Immature natural killer cell (primary cell): ENCODE measurements around the gene ZNF511. TPM values are rescaled to one million over a fixed set of nuclear protein-coding genes. Genes with fewer than 3 reads are reported as not detected.
A peak's percentile ranks its signal among the peaks of the same experiment; 100 is the strongest.
"Not testable (repeated sequence)": the region's sequence is repeated elsewhere in the genome, so short reads cannot be mapped to it uniquely, and the experiment has no call there.

Experiments
- DNase-seq, 3 donors: peaks; one replicate each; pipeline ENCODE4 v3.0.0; 2022; ENCODE audit warnings: mixed read lengths in 1 of 3
- H3K27ac Mint-ChIP-seq, 6 donors: one replicate each; pipeline ENCODE4 v1.8.0; 2020; ENCODE audit warnings: mixed read lengths in 6 of 6, mild to moderate bottlenecking in 5 of 6, inconsistent platforms in 4 of 6, moderate library complexity in 3 of 6
- H3K27me3 Mint-ChIP-seq, 3 donors: one replicate each; pipeline ENCODE4 v1.8.0; 2020 to 2021; ENCODE audit warnings: low read depth in 3 of 3, mild to moderate bottlenecking in 3 of 3, mixed read lengths in 3 of 3, moderate library complexity in 3 of 3, inconsistent platforms in 1 of 3
- H3K36me3 Mint-ChIP-seq, 3 donors: one replicate each; pipeline ENCODE4 v1.8.0; 2020; ENCODE audit warnings: mixed read lengths in 3 of 3, inconsistent platforms in 2 of 3, mild to moderate bottlenecking in 2 of 3
- H3K4me1 Mint-ChIP-seq, 2 donors: one replicate each; pipeline ENCODE4 v1.8.0; 2020; ENCODE audit warnings: inconsistent platforms in 2 of 2, mild to moderate bottlenecking in 2 of 2, mixed read lengths in 2 of 2, moderate library complexity in 1 of 2
- H3K4me3 Mint-ChIP-seq, 5 donors: one replicate each; pipeline ENCODE4 v1.8.0; 2020; ENCODE audit warnings: mild to moderate bottlenecking in 5 of 5, mixed read lengths in 5 of 5, inconsistent platforms in 3 of 5, moderate library complexity in 3 of 5
- H3K9me3 Mint-ChIP-seq, 6 donors: one replicate each; pipeline ENCODE4 v1.8.0; 2020; ENCODE audit warnings: mild to moderate bottlenecking in 6 of 6, mixed read lengths in 6 of 6, inconsistent platforms in 4 of 6, moderate library complexity in 3 of 6
- polyA plus RNA-seq, 3 donors: library from polyadenylated mRNA; unstranded; fragments of 300-500 nt; fragmentation: Illumina TruSeq; gene quantifications; one replicate each; pipeline ENCODE4 v1.2.3, GENCODE V29; 2021

Gene ZNF511, protein sequence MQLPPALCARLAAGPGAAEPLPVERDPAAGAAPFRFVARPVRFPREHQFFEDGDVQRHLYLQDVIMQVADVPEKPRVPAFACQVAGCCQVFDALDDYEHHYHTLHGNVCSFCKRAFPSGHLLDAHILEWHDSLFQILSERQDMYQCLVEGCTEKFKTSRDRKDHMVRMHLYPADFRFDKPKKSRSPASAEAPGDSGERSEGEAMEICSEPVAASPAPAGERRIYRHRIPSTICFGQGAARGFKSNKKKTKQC
- 10 to 100 TPM; 73.2 to 90.2 (median 88.0) TPM for polyA plus RNA-seq

DNA sequence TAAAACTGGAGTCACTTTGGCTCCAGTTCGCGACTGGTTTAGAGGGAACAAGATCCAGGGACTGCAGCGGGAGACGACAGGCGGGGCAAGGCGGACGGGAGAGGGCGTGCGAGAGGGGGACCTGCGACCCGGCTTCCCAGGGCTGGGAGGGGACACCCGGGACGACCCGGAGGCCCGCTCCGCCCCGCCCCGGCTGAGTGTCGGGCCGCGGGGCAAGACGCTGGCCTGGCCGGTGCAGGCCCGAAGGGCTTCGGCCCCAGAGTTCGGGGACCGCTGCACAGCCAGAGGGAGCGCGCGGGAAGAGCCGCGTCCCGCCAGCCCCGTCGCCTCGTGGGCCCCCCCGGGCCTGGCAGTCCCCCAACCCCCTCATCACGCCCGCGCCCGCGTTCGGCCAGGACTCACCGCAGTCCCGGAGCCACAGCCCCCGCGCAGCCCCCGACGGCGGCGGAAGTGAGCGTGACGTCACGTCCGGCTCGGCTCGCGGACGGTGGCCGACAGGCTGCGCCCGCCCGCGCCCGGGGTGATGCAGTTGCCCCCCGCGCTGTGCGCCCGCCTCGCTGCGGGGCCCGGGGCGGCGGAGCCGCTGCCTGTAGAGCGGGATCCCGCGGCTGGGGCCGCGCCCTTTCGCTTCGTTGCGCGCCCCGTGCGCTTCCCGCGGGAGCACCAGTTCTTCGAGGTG, at the start of gene ZNF511, which contains the start of gene TUBGCP2:
ZNF511 (plus strand) TSS at position 494 of the 679 bp plus-strand sequence; CDS start at position 524, 30 bp downstream.
TUBGCP2 (minus strand) TSS at position 452 of the 679 bp plus-strand sequence. CDS start 5,931 bp downstream, outside the sequence.
- H3K9me3 Mint-ChIP-seq = peaks cover 0 to 2% (median 0%) of the 10 kb centered on the region in 6 donors

DNA sequence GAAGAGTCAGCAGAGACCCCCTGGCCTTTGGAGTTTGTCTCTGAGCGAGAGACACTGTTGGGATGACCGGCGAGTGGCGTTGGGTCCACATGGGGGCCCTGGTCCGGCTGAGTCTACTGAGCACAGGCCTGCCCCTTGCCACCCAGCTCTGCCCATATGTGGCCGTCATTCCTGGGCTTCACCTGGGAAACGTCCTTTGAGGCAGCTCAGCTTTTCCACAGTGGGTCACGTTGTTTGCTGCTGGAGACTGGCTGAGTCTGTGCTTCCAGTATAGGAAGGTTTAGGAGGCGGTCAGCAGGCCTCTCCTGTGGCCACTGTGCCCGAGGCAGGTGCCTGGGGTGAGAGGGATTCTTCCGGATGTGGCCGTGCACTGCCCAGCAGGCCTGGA, 49.1 kb upstream of the ZNF511 start:
- Mint-ChIP-seq H3K4me1 (peaks cover 64 to 66% of the 10 kb centered on the region in 2 donors), H3K36me3 (no peaks in the 10 kb centered on the region), H3K9me3 (no peaks in the 10 kb centered on the region), H3K27me3 (peaks cover 5 to 18% (median 6%) of the 10 kb centered on the region in 3 donors), H3K27ac (peak overlapping the region; percentile 71 to 89 (median 86)), H3K4me3 (peak overlapping the region; percentile 44 to 64 (median 55))
- DNase-seq = no peak

More for the DNA sequence above, at the start of gene ZNF511, which contains the start of gene TUBGCP2:
- Mint-ChIP-seq H3K4me1 (peaks cover 32 to 39% of the 10 kb centered on the region in 2 donors), H3K27ac (peak within 1 kb of the TSS; percentile 98 to 100 (median 99)), H3K27me3 (peaks cover 13 to 20% (median 15%) of the 10 kb centered on the region in 3 donors), H3K36me3 (peaks cover 0 to 20% (median 5%) of the 10 kb centered on the region in 3 donors), H3K4me3 (peak within 1 kb of the TSS; percentile 93 to 99 (median 99))
- peak; percentile 96 to 97 (median 97) for DNase-seq

DNA sequence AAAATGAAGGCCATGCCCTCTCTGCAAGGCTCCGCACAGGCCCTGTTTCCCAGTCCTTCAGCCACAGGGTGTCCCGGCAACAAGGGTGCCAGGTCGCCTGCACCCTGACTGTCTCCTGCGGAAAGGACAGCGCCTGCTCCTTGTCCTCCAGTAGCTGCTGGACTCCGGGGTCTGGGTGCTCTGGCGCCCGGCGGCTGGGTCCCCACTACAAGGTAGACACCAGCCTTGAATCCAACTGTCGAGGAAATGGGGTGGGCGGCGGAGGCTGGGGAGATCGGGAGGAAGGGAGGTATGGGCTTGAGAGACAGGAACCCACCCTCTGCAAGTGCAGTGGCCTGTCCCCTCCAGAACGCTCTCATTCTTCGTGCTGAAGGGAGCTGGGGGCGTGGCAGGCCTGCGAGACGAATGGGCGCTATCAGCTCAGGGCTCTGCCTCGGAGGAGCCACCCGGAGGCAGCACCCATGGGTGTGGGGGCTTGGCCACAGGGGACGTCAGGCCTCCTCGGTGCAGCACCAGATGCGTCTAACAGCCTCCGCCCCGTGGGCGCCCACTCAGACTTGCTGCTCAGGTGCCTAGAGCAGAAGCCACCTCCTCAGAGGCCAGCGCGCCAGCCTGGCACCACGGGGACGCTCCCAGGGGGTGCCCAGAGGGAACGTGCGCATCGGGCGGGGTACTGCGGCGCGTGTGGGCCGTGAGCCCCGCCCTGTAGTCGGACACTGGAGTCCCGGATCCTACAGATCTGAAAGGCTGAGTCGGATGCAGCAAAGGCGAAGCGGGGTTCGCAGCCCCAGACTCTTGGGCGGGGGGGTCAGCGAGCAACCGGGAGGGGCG, 47.6 kb upstream of the ZNF511 start:
- Mint-ChIP-seq H3K27me3 (peaks cover 5 to 17% (median 6%) of the 10 kb centered on the region in 3 donors), H3K4me3 (peak overlapping the region; percentile 62 to 81 (median 65)), H3K4me1 (peaks cover 74 to 79% of the 10 kb centered on the region in 2 donors), H3K27ac (peak overlapping the region in 5 of 6 donors; percentile 23 to 88 (median 74)), H3K9me3 (no peaks in the 10 kb centered on the region), H3K36me3 (peaks cover 0 to 6% (median 6%) of the 10 kb centered on the region in 3 donors)
- peak; percentile 74 to 75 (median 75) for DNase-seq

DNA sequence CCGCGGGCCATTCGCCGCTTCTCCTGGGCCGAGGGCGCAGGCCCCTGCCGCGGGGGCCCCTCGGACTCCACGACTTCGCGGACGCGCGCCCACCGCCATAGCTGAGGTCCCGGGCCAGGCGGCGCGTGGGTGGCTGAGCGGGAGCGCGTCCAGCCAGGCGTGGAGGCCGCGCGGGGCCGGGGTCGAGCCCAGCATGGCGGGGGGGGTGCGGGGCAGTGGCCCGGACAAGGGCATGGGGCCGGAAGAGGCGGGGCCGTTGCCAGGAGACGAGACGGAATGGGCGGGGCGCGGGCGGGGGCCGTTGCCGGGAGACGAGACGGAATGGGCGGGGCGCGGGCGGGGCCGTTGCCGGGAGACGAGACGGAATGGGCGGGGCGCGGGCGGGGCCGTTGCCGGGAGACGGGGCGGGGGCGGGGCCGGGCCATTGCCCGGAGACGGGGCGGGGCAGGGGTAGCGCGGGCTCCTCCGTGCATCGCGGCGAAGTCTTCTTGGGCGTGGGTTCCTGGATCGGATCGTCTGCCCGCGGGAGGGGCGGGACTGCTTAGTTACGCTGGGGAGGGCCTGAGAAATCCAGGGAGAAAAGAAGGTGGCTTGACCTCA, 46.9 kb upstream of the ZNF511 start:
- peak; percentile 70 to 74 (median 71) for DNase-seq
- Mint-ChIP-seq H3K36me3 (peaks cover 0 to 6% (median 6%) of the 10 kb centered on the region in 3 donors), H3K27me3 (peaks cover 5 to 17% (median 6%) of the 10 kb centered on the region in 3 donors), H3K4me1 (peaks cover 75 to 79% of the 10 kb centered on the region in 2 donors), H3K4me3 (peak overlapping the region; percentile 72 to 81 (median 76)), H3K9me3 (no peaks in the 10 kb centered on the region), H3K27ac (peak overlapping the region in 5 of 6 donors; percentile 23 to 88 (median 82))

DNA sequence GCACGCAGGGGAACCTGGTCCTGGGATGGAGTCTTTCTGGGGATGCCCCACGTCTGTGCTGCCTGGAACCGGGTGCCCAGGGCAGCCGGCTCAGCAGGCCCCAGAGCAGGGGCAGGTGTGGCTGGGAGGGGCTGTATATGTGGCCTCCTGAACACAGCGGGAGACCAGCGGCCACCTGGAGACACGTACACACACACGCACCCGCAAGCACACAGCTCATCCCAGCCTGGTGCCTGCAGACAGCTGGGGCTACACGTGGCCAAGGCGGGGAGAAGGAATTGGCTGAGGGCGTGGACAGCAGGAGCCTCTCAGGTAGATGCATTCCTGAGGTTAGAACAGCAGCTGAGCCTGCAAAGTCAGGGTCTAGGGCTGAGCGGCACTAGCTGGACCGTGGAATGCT, 46.0 kb upstream of the ZNF511 start:
- Mint-ChIP-seq H3K4me3 (peak overlapping the region in 4 of 5 donors; percentile 75 to 81 (median 78)), H3K27ac (peak overlapping the region in 5 of 6 donors; percentile 36 to 84 (median 55)), H3K36me3 (peaks cover 0 to 6% (median 6%) of the 10 kb centered on the region in 3 donors), H3K9me3 (no peaks in the 10 kb centered on the region), H3K4me1 (peaks cover 66 to 71% of the 10 kb centered on the region in 2 donors), H3K27me3 (peaks cover 5 to 17% (median 6%) of the 10 kb centered on the region in 3 donors)
- DNase-seq = no peak

DNA sequence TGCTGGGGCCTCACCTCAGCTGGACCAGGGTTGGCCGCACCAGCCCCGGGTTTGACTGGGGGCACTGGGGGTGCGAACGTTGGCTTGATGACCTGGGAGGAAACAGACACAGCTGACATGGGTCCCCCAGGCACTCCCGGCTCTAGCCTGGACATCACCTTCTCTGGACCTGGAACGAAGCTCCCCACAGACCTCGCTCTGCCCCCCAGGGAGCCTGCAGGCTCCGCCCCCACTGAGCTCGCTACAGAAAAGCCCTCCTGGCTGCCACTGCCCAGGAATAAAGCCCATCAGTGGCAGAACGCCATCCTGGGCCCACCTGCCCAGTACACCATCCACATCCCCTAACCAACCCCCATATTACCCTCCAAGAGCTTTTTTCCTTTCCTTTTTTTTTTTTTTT, 45.0 kb upstream of the ZNF511 start:
- peaks cover 5 to 17% (median 6%) of the 10 kb centered on the region in 3 donors for H3K27me3 Mint-ChIP-seq
- DNase-seq = no peak
- peak overlapping the region in 2 of 5 donors; percentile 40 to 47 for H3K4me3 Mint-ChIP-seq
- peaks cover 0 to 6% (median 6%) of the 10 kb centered on the region in 3 donors for H3K36me3 Mint-ChIP-seq
- H3K9me3 Mint-ChIP-seq = no peaks in the 10 kb centered on the region
- H3K4me1 Mint-ChIP-seq = peaks cover 59 to 63% of the 10 kb centered on the region in 2 donors
- peak overlapping the region in 3 of 6 donors; percentile 62 to 78 (median 64) for H3K27ac Mint-ChIP-seq

DNA sequence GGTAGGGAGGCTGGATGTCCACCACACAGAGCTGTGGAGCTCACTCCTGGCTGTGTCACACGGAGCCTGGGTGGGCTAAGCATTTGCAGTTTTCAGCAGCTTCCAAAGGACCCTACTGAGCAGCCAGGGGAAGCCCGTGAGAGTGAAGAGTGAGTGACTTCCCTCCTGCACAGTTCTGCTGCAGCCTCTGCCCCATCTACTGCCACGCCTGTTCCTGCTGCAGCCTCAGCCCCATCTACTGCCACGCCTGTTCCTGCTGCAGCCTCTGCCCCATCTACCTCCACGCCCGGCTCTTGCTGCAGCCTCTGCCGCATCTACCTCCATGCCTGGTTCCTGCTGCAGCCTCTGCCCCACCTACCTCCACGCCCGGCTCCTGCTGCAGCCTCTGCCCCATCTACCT, 44.3 kb upstream of the ZNF511 start:
- Mint-ChIP-seq H3K4me3 (peak overlapping the region in 4 of 5 donors; percentile 33 to 57 (median 44)), H3K27ac (peak overlapping the region; percentile 16 to 64 (median 44)), H3K36me3 (peaks cover 0 to 6% (median 6%) of the 10 kb centered on the region in 3 donors), H3K27me3 (peaks cover 2 to 13% (median 4%) of the 10 kb centered on the region in 3 donors), H3K4me1 (peaks cover 53 to 57% of the 10 kb centered on the region in 2 donors), H3K9me3 (no peaks in the 10 kb centered on the region)
- peak in 1 of 3 donors; percentile 11 for DNase-seq

DNA sequence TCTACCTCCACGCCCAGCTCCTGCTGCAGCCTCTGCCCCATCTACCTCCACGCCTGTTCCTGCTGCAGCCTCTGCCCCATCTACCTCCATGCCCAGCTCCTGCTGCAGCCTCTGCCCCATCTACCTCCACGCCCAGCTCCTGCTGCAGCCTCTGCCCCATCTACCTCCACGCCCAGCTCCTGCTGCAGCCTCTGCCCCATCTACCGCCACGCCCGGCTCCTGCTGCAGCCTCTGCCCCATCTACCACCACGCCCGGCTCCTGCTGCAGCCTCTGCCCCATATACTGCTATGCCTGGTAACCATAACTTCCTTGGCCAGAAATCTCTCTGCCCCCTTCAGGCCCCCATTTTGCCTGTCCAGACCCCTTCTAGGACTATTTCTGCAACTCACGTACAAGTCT, 43.7 kb upstream of the ZNF511 start:
- H3K4me3 Mint-ChIP-seq = peak overlapping the region in 1 of 5 donors; percentile 58
- peak overlapping the region in 3 of 6 donors; percentile 38 to 64 (median 53) for H3K27ac Mint-ChIP-seq
- not testable (repeated sequence) for H3K9me3 Mint-ChIP-seq, DNase-seq, H3K36me3 Mint-ChIP-seq
- H3K4me1 Mint-ChIP-seq = peaks cover 47 to 51% of the 10 kb centered on the region in 2 donors
- H3K27me3 Mint-ChIP-seq = peaks cover 2 to 11% (median 4%) of the 10 kb centered on the region in 3 donors

DNA sequence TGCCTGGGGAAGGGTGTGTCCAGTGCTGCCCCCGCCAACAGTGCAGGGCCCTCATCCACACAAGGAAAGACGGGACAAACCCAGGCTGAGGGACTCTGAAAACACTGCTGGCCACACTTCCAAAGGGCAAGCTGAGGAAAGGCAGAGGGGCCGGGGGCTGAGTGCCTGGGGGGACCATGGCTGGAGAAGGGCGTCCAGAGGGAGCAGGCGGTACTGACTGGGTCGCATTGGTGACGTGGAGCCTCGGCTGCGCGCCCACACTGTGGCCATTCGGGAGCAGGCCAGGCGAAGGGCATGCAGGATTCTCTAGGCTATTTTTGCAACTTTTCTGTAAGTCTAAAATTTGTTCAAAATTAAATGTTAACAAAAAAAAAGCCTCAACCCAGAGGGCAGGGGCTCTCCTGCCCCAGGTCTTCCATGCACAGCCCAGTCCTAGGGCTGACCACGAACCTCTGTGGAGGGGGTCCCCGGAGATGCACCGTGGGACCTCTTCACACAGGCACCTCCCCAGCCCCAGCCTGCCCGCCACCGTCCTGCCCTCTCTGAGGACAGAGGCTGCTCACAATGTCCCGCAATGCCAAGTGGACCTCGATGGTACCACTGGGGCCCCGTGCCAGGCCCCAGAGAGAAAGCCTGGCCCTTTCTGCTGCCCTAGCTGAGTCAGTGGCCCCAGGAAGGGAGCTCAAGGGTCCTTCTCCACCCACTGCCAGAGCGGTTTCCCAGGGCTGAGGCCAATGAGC, 42.5 kb upstream of the ZNF511 start:
- no peaks in the 10 kb centered on the region for H3K9me3 Mint-ChIP-seq
- H3K4me3 Mint-ChIP-seq = no peak overlapping the region

DNA sequence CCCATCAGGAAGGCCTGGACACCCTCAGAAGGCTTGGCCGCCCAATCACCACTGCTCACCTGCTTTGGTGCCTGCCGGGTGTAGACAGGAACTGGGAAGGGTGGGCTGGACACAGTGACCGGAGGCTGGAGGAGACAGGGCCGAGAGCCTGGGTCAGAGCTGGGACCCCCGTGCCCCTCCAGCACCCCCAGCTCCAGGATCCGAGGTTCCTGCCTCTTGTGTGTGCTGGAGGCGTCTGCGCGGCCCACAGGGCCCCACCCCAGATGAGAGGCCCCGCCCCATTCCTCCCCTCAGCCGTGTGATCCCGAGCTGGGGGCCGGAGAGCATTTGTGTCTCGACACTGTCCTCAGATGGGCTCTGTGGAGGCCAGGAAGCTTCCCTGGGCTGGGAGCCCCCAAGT, 41.4 kb upstream of the ZNF511 start:
- peaks cover 32 to 36% of the 10 kb centered on the region in 2 donors for H3K4me1 Mint-ChIP-seq
- peaks cover 0 to 6% (median 6%) of the 10 kb centered on the region in 3 donors for H3K36me3 Mint-ChIP-seq
- H3K4me3 Mint-ChIP-seq = no peak overlapping the region
- H3K27ac Mint-ChIP-seq = no peak overlapping the region
- H3K9me3 Mint-ChIP-seq = no peaks in the 10 kb centered on the region
- H3K27me3 Mint-ChIP-seq = peaks cover 0 to 3% (median 2%) of the 10 kb centered on the region in 3 donors
- no peak for DNase-seq

More for the DNA sequence above, 42.5 kb upstream of the ZNF511 start:
- no peak for DNase-seq
- Mint-ChIP-seq H3K27me3 (peaks cover 2 to 5% (median 4%) of the 10 kb centered on the region in 3 donors), H3K4me1 (peaks cover 35 to 39% of the 10 kb centered on the region in 2 donors), H3K36me3 (peaks cover 0 to 6% (median 6%) of the 10 kb centered on the region in 3 donors), H3K27ac (peak overlapping the region in 2 of 6 donors; percentile 38 to 70)

DNA sequence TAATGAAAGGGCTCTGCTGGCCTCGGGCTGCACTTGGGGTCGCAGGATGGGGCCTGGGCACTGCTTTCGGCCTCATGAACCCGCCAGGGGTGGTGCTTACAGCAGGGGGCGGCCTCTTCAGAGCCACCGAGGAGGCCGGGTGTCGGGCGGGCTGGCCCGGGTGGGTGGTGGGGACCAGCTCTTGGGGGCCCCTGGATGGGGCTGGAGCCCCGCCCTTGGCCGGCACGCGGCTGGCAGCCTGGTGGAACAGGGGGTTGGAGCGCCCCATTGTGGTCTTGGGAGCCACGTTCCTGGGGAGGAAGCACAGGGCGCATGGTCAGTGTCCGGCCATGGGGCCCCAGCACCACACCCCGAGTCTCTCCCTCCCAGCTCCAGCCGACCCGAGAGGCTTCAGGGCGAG, 40.9 kb upstream of the ZNF511 start:
- peaks cover 27 to 30% of the 10 kb centered on the region in 2 donors for H3K4me1 Mint-ChIP-seq
- no peak overlapping the region for H3K4me3 Mint-ChIP-seq
- peaks cover 0 to 3% (median 2%) of the 10 kb centered on the region in 3 donors for H3K27me3 Mint-ChIP-seq
- H3K27ac Mint-ChIP-seq = no peak overlapping the region
- H3K36me3 Mint-ChIP-seq = peaks cover 0 to 6% (median 6%) of the 10 kb centered on the region in 3 donors
- DNase-seq = no peak
- H3K9me3 Mint-ChIP-seq = no peaks in the 10 kb centered on the region

DNA sequence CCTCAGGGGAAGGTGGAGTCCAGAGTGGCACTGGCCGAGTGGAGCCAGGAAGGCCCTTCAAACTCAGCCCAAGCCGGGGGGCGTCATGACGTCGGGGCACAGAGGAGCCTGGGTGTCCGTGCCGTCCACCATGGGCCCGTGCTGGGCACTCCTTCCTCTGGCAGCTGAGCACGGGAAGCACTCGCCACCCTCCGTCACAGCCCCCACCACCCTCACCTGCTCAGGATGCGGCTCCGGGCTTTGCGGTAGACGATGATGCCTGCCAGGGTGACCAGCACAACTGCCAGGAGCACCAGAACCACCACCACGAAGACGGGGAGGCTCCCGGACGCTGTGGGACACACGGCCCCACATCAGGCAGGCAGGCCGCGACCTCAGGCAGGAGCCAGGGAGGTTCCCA, 40.2 kb upstream of the ZNF511 start:
- no peak for DNase-seq
- Mint-ChIP-seq H3K9me3 (no peaks in the 10 kb centered on the region), H3K36me3 (peaks cover 0 to 6% (median 6%) of the 10 kb centered on the region in 3 donors), H3K27me3 (peaks cover 0 to 3% (median 2%) of the 10 kb centered on the region in 3 donors), H3K4me3 (no peak overlapping the region), H3K27ac (no peak overlapping the region), H3K4me1 (peaks cover 22 to 23% of the 10 kb centered on the region in 2 donors)
